MG63 (cell line): ENCODE results near the gene PLD5. TPM values are rescaled to one million over a fixed set of nuclear protein-coding genes. Genes with fewer than 3 reads are reported as not detected.
"Not testable (repeated sequence)": the region's sequence is repeated elsewhere in the genome, so short reads cannot be mapped to it uniquely, and the experiment has no call there.

Experiments
- DNase-seq: peaks from one replicate; pipeline ENCODE4 v3.0.0-alpha.2; 2020
- H3K27me3 ChIP-seq: fragments of 250-450 bp; sonication (Bioruptor Pico); 2 replicates; pipeline ENCODE4 v1.5.1; 2020; ENCODE audit warnings: mild to moderate bottlenecking, moderate library complexity
- H3K36me3 ChIP-seq: fragments of 250-450 bp; sonication (Bioruptor Pico); 2 replicates; pipeline ENCODE4 v1.5.1; 2020; ENCODE audit warnings: mild to moderate bottlenecking, moderate library complexity
- H3K4me3 ChIP-seq: fragments of 250-450 bp; sonication (Bioruptor Pico); 2 replicates; pipeline ENCODE4 v1.5.1; 2020; ENCODE audit warnings: mild to moderate bottlenecking, moderate library complexity
- H3K9me3 ChIP-seq: fragments of 250-450 bp; sonication (Bioruptor Pico); 2 replicates; pipeline ENCODE4 v1.5.1; 2020; ENCODE audit warnings: mild to moderate bottlenecking, moderate library complexity
- total RNA-seq: library from RNA; depleted of rRNA; stranded (reverse); fragments of >200 nt; shearing (Covaris generic); gene quantifications from 2 replicates; pipeline ENCODE4 v1.2.3, GENCODE V29; 2014; ENCODE audit warnings: low replicate concordance

PLD5 gene
- total RNA-seq, 1 experiment from 2014 or later: 0.03 TPM

- peak; percentile 55 for DNase-seq
- H3K9me3 ChIP-seq: no peaks in the 10 kb centered on the region; the same call in 1 of the 2 replicates
- H3K4me3 ChIP-seq: no peak overlapping the region
- no peaks in the 10 kb centered on the region for H3K36me3 ChIP-seq
- H3K27me3 ChIP-seq: no peaks in the 10 kb centered on the region
Observed at GRCh38 chr1:242128951-242129502, 395.5 kb downstream of the PLD5 start.

DNA sequence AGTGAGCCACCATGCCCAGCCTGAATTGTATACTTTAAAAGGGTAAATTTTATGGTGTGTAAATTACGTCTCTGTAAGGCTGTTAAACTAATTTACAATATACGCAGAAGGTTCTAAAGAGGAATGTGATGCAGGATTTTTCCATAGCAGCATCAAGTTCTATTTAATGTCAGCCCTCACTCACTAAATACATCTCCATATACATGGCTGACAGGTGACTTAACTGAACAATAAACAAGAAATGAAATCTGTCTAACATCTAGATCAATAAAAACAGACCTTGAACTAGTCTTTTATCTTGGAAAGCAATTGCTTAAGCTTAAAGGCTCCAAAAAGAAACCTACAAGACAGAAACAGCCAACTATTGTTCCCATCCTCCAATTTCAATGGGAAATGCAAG, 404.1 kb downstream of the PLD5 start:
- Histone ChIP-seq H3K4me3 (no peak overlapping the region), H3K9me3 (no peaks in the 10 kb centered on the region), H3K36me3 (no peaks in the 10 kb centered on the region), H3K27me3 (no peaks in the 10 kb centered on the region)
- no peak for DNase-seq

DNA sequence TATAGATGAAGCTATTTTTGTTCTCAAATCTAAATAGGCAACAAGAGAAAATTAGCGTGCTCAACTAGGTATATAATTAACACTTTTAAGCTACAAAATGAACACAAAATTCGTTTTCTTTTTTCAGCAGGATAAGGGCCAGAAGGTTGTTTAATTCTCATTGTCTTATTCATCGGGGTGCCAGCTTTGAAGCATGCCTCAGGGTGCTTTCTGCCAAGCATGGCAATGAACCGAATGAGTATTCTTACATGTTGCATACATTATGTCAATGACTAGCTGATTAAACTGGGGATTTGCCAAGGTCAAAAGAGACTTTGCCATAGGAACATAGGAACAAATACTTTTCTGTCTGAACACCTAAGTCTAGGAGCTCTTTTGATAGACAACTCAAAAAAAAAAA, 423.6 kb downstream of the PLD5 start:
- H3K4me3 ChIP-seq: no peak overlapping the region
- peak; percentile 64 for DNase-seq

GRCh38 chr1:242097283-242097682, 427.2 kb downstream of the PLD5 start:
- H3K9me3 ChIP-seq, H3K27me3 ChIP-seq, H3K36me3 ChIP-seq, DNase-seq, H3K4me3 ChIP-seq: not testable (repeated sequence)

More for the DNA sequence above, 423.6 kb downstream of the PLD5 start:
- Histone ChIP-seq H3K27me3 (no peaks in the 10 kb centered on the region), H3K36me3 (no peaks in the 10 kb centered on the region), H3K9me3 (no peaks in the 10 kb centered on the region)

DNA sequence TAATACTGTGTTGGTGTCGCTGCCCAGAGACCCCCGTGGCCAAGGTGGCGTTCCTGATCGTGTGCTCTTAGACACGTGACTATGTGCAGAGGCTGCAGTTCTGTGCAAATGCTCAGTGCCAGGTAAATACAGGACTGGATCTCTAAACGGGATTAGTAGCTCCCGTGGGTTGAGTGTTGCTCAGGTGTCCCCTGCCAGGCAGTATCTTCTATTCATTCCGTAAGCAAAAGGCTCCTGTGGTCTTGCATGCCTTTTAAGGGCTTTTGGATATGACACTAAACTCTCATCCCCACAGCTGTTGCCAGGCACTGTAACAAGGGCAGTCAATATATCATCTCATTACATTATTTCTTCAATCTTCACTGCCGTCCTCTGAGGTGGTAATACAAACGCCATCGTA, 431.4 kb downstream of the PLD5 start:
- H3K9me3 ChIP-seq: no peaks in the 10 kb centered on the region
- H3K27me3 ChIP-seq: no peaks in the 10 kb centered on the region
- H3K4me3 ChIP-seq: no peak overlapping the region
- H3K36me3 ChIP-seq: no peaks in the 10 kb centered on the region
- no peak for DNase-seq

GRCh38 chr1:242089911-242090310, 434.6 kb downstream of the PLD5 start:
- Histone ChIP-seq H3K36me3 (no peaks in the 10 kb centered on the region), H3K4me3 (no peak overlapping the region), H3K9me3 (no peaks in the 10 kb centered on the region), H3K27me3 (no peaks in the 10 kb centered on the region)
- DNase-seq: no peak

DNA sequence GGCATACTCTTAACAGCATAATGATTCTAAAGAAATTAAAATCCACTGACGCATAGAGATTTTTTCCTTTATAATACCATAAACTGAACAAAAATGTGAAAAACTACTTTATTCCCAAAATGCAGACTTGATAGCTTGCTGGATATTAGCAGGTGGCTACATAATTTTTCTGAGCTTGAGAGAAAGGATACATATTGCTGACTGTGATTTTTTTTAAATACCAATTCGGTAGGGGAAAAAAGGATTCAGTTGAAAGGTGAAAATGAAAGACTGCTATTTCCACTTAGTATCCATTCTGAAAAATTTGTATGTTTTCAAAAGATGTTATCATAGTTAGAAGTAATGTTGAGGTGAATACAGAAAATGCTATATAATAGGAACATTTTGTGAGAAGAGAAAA, 435.6 kb downstream of the PLD5 start:
- Histone ChIP-seq H3K4me3 (no peak overlapping the region), H3K27me3 (no peaks in the 10 kb centered on the region), H3K36me3 (no peaks in the 10 kb centered on the region), H3K9me3 (no peaks in the 10 kb centered on the region)
- no peak for DNase-seq

DNA sequence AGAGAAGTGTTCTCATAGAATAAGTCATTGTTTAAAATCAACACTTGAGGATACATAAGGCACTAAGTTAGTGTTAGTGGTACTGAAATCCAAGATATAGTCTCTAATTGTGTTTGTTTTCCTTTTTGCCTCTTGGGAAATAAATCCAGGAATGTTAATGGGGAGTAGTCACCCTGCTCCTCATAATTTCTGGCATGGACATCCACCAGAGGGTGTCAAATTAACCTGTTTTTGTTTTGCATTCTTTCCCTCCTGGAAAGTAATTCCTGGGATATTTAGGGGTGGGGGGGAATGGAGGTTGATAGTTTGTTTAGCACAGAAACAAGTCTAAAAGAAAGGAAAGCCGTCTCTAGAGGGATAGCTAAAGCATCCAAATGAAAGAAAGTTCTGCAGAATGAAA, 437.8 kb downstream of the PLD5 start:
- DNase-seq: no peak
- no peaks in the 10 kb centered on the region for H3K9me3 ChIP-seq
- H3K36me3 ChIP-seq: no peaks in the 10 kb centered on the region
- no peaks in the 10 kb centered on the region for H3K27me3 ChIP-seq
- H3K4me3 ChIP-seq: no peak overlapping the region

DNA sequence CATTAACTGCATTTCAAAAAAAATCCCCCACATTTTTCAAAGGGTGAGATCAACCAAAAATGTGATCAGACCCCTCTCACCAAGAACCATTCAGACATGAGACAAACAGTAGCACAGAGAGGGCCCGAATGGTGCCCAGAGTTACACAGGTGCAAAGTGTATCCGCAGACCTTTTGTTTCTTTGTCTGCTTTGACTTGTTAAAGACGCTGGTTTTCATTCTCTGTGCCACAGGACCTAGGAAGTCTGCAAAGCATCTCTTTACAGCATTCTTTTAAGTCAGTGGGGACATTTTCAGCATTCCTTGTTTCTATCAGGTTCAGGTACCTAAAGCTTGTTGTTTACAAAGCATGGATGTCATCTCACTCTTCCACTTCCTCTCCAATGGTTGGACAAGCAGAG, 438.4 kb downstream of the PLD5 start:
- Histone ChIP-seq H3K4me3 (no peak overlapping the region), H3K36me3 (no peaks in the 10 kb centered on the region), H3K9me3 (no peaks in the 10 kb centered on the region), H3K27me3 (no peaks in the 10 kb centered on the region)
- DNase-seq: no peak

- Histone ChIP-seq H3K36me3 (no peaks in the 10 kb centered on the region), H3K4me3 (no peak overlapping the region), H3K27me3 (no peaks in the 10 kb centered on the region), H3K9me3 (no peaks in the 10 kb centered on the region)
- no peak for DNase-seq
Observed at GRCh38 chr1:242083742-242084141, 440.8 kb downstream of the PLD5 start.

- no peaks in the 10 kb centered on the region for H3K36me3 ChIP-seq
- no peak overlapping the region for H3K4me3 ChIP-seq
- no peaks in the 10 kb centered on the region for H3K27me3 ChIP-seq
- peak; percentile 46 for DNase-seq
- H3K9me3 ChIP-seq: no peaks in the 10 kb centered on the region
Observed at GRCh38 chr1:242081446-242081845, 443.1 kb downstream of the PLD5 start.

DNA sequence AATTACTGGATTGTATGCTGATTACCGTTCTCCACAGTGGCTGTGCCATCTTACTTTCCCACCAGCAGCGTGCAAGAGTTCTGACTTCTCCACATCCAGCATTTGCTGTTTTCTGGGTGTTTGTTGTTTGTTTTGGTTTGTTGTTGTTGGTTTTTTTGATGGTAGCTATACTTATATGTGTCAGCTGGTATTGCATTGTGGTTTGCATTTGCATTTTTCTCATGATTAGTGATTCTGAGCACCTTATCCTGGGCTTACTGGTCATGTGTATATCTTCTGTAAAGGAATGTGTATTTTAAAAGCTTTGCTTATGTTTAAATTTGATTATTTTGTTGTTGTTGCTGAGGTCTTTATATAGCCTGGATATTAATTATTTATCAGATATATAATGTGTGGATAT, 458.7 kb downstream of the PLD5 start:
- Histone ChIP-seq H3K4me3 (no peak overlapping the region), H3K36me3 (no peaks in the 10 kb centered on the region), H3K9me3 (no peaks in the 10 kb centered on the region), H3K27me3 (peaks cover 4% of the 10 kb centered on the region; the same call in 1 of the 2 replicates)
- DNase-seq: no peak

GRCh38 chr1:242062271-242062670, 462.2 kb downstream of the PLD5 start:
- DNase-seq: no peak
- H3K27me3 ChIP-seq: no peaks in the 10 kb centered on the region
- no peaks in the 10 kb centered on the region for H3K36me3 ChIP-seq
- H3K4me3 ChIP-seq: no peak overlapping the region
- H3K9me3 ChIP-seq: no peaks in the 10 kb centered on the region

- DNase-seq: no peak
- Histone ChIP-seq H3K27me3 (no peaks in the 10 kb centered on the region), H3K36me3 (no peaks in the 10 kb centered on the region), H3K9me3 (no peaks in the 10 kb centered on the region), H3K4me3 (no peak overlapping the region)
Observed at GRCh38 chr1:242059976-242060375, 464.5 kb downstream of the PLD5 start.

DNA sequence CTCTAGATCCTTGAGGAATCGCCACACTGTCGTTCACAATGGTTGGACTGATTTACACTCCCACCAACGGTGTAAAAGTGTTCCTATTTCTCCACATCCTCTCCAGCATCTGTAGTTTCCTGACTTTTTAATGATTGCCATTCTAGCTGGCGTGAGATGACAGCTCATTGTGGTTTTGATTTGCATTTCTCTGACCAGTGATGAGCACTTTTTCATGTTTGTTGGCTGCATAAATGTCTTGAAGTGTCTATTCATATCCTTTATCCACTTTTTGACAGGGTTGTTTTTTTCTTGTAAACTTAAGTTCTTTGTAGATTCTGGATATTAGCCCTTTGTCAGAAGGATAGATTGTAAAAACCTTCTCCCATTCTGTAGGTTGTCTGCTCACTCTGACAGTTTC, 465.9 kb downstream of the PLD5 start:
- H3K9me3 ChIP-seq, H3K27me3 ChIP-seq: not testable (repeated sequence)

GRCh38 chr1:242058181-242058580, 466.3 kb downstream of the PLD5 start:
- not testable (repeated sequence) for DNase-seq, H3K9me3 ChIP-seq, H3K4me3 ChIP-seq, H3K27me3 ChIP-seq, H3K36me3 ChIP-seq

More for the DNA sequence above, 465.9 kb downstream of the PLD5 start:
- not testable (repeated sequence) for H3K4me3 ChIP-seq, DNase-seq, H3K36me3 ChIP-seq

GRCh38 chr1:242057745-242058115, 466.8 kb downstream of the PLD5 start:
- Histone ChIP-seq H3K27me3 (no peaks in the 10 kb centered on the region), H3K9me3 (no peaks in the 10 kb centered on the region), H3K36me3 (no peaks in the 10 kb centered on the region), H3K4me3 (no peak overlapping the region)
- DNase-seq: peak; percentile 9

DNA sequence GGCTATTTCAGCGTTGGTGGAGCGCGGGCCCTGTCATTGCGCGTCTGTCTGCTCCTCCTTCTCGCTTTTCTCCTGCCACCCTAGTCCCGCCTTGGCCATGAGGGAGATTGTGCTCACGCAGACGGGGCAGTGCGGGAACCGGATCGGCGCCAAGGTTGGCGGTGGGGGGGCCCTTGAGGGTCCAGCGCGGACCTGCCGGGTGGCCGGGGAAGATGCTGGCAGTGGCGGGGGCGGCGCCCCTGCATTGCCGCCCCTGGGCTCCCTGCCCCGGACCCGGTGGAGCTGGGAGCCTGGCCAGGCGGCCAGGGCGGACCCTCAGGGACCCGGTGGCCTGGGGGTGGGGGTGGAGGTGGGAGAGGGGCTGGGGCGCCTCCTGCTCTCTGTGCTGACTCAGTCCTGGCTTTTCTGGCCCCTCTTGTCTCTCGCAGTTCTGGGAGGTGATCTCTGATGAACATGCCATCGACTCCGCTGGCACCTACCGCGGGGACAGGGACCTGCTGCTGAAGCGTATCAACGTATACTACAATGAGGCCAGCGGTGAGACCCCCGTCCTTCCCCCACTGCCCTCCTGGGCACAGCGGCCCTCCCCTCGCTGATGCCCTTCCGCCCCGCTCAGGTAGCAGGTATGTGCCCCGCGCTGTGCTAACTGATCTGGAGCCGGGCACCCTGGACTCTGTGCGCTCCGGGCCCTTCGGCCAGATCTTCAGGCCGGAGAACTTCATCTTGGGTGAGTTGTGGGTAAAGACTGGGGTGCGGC, 467.3 kb downstream of the PLD5 start:
- Histone ChIP-seq H3K4me3 (no peak overlapping the region), H3K27me3 (no peaks in the 10 kb centered on the region), H3K36me3 (no peaks in the 10 kb centered on the region), H3K9me3 (no peaks in the 10 kb centered on the region)
- no peak for DNase-seq
